ENCODE data around the gene TEKT5.
"Not testable (repeated sequence)": the region's sequence is repeated elsewhere in the genome, so short reads cannot be mapped to it uniquely, and the experiment has no call there.

Gene TEKT5

DNA sequence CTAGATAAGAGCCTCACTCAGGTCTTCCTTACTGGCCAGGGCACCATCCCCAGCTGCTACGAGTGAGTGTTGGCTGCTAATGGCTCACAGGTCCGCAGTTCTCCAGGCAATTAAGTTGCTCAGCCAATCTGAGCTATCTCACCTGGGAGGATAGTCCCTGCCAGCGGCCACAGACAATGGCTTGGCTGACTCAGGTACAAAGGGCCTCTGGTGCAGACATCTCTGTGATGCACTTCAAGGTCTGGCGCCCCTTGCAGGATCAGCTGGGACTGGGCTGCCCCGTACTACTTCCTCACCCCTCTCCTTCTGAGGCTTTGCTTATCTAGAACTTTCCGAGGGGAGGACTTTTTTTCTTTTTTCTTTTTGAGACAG is 65.2 kb downstream of the TEKT5 start:
- no peak for DNase-seq

DNA sequence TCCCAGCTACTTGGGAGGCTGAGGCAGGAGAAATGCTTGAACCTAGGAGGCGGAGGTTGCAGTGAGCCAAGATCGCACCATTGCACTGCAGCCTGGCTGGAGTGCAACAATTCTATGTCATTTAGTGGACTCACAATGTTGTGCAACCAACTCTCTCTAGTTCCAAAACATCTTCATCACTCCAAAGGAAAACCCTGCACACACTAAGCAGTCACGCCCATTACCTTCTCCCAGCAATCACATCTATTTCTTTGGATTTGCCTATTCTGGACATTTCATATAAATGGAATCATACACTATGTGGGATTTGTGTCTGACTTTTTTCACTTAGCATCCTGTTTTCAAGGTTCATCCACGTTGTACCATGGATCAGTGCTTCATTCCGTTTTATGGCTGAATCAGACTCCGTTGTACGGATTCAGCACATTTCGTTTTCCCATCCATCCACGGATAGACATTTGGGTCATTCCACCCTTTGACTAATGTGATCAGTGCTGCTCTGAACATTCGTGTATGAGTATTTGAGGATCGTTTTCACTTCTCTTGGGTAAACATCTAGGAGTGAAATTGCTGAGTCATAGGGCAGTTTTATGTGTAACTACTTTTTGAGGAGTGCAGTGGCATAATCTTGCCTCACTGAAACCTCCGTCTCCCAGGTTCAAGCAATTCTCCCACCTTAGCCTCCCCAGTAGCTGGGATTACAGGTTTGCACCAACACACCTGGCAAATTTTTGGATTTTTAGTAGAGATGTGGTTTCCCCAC is 69.0 kb downstream of the TEKT5 start:
- no peak for DNase-seq

DNA sequence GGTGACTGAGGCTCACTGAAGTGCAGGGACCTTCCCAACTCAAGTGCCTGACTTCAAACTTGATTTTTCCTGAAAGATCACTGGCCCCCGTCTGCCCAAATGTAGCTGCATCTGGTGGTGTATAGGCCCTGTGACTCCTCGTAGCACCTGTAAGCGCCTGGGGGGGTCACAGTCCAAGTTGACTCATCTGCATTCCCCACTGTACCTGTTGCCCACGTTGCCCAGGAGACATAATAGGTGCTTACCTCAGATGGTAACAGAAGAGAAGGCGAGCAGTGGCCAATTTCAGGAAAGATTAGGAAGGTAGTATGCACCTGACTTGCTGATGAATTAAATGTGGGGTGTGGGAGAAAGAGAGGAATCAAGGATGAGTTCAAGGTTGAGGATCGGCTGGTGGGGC is 70.2 kb downstream of the TEKT5 start:
- DNase-seq, result no peak

- no peak for DNase-seq
Measured at GRCh38 chr16:10623059-10623458, 71.7 kb downstream of the TEKT5 start.

DNA sequence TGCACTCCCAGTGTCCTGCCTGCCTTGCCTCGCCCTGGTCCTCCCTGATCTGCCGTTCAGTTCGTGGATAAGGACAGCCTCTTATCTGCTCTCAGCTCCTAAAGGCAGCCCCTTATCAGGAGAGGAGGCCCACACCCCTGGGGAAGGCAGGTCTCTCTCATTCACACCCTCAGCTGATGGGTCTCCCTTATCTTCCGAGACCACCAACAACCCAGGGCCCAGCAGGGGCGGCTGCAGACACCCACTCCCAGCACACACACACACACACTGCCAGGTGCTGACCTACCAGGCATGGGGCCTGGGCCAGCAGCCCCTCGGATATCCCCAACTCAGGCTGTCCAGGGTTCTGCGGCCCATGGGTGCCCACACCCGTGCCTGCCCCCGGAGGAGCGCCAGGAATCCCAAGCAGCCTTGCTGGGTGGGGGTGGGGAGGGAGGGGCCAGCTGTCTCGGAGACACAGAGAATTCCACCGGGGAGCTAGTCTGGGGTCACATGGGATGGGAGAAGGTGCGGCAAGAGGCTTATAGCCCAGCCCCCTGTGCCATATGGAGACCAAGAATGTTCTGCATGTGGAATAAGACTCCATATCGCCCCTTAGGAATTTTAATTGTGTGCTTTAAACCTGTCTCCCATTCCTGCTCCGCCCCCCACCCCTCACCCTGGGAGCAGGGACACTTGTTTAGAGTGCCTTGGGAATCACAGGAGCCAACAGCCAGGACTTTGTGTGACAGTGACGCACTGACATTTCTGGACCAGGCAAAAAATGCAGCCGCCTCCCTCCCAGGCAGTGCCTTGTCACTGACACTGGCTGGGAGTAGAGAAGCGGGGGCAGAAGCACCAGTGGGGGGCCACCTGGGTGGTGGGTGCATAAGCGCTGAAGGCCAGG is 72.5 kb downstream of the TEKT5 start:
- DNase-seq, result no peak

DNA sequence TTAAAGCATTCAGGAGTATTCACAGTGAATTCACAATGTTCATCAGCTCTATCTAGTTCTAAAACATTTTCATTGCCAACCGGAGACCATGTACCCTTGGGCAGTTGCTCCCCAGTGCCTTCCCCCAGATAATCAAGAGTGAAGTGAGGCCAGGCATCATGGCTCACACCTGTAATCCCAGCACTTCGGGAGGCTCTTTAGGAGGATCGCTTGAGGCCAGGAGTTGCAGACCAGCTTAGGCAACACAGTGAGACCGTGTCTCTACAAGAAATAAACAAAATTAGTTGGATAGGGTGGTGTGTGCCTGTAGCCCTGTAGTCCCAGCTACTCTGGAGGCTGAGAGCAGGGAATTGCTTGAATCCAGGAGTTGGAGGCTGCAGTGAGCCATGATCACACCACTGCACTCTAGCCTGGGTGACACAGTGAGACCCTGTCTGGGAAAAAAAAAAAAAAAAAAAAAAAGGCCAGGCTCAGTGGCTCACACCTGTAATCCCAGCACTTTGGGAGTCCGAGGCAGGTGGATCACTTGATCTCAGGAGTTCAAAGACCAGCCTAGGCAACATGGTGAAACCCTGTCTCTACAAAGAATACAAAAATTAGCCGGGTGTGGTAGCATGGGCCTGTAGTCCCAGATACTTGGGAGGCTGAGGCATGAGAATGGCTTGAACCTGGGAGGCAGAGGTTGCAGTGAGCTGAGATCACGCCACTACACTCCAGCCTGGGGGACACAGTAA is 73.3 kb downstream of the TEKT5 start:
- not testable (repeated sequence) for DNase-seq

GRCh38 chr16:10620120-10620519 is 74.6 kb downstream of the TEKT5 start:
- no peak for DNase-seq

GRCh38 chr16:10619271-10619849 is 75.4 kb downstream of the TEKT5 start:
- peak; percentile 6 for DNase-seq

- DNase-seq, result no peak
Measured at GRCh38 chr16:10618710-10619209, 76.0 kb downstream of the TEKT5 start.

DNA sequence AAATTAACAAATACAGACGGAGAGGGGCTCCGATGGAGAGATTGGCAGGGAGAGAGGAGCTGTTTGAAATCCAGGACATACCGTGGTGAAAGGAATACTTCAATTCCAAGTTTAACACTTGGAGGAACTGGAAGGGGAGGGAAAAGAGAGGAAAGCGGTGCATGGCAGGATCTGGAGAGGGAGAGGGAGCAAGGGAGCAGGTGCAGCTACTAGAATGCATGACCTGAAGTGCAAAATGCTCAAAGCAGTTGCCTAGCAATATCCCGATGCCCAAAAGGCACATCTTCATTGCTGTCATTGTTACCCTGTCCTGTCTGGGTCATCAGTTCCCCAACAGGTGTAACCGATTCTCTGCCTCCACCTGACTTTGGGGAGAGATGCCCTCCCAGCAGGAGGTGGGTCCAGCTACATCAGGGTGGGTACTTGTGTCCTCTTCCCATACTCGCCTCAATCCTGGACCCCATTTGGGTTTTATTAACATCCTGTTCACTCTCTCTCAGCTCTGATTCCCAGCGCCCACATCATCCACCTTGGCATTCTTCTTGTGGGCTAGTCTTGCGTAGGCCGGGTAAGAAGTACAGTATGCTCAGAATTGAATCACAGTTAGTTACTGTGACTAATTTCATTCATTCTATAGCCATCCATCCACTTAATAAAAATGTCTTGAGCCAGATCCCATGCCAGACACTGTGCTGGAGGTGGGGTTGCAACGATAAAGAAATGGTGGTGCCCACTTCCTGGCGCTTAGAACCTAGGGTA is 76.9 kb downstream of the TEKT5 start:
- no peak for DNase-seq

DNA sequence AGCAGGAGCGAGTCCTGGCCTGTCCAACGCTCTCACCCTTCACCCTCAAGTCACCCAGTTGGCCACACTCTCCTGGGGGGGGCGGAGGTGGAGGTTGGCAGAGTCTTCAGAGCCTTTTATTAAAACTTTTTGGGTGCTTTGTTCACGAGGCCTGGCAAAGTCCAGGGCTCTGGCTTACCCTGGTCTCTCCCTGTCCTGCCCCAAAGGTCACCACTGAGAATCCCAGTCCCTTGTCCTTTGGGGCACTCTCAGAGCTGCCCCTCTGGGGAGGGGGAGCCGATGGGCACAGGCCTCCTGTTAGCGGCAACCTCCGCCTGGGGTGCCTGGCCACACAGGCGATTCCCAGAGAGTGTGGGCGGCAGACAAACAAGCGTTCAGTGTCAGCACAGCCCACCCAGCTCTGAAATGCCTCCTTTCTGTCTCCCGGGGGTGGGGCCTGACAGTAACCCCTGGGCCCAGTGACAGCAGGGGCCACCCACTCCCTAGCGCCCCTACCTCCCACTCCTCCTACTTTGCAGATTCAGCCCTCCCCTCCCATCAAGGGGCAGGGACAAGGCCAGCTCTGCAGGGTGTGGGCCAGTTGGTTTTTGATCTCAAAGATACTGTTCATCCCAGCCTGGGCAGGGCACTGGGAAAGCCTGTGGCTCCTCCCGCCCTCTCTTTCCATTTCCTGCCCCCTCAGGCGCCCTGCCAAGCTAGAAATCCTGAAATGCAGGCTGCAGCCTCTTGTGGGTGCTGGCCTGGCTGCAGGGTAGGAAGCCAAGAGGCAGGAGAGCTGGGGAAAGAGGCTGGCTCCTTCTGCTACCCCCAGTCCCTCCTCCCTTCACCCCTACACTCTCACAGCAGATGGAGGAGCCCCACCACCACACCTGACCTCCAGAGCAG is 77.7 kb downstream of the TEKT5 start:
- DNase-seq, result no peak

GRCh38 chr16:10616419-10616755 is 78.3 kb downstream of the TEKT5 start:
- DNase-seq, result no peak

GRCh38 chr16:10614685-10615084 is 80.0 kb downstream of the TEKT5 start:
- DNase-seq, result no peak

DNA sequence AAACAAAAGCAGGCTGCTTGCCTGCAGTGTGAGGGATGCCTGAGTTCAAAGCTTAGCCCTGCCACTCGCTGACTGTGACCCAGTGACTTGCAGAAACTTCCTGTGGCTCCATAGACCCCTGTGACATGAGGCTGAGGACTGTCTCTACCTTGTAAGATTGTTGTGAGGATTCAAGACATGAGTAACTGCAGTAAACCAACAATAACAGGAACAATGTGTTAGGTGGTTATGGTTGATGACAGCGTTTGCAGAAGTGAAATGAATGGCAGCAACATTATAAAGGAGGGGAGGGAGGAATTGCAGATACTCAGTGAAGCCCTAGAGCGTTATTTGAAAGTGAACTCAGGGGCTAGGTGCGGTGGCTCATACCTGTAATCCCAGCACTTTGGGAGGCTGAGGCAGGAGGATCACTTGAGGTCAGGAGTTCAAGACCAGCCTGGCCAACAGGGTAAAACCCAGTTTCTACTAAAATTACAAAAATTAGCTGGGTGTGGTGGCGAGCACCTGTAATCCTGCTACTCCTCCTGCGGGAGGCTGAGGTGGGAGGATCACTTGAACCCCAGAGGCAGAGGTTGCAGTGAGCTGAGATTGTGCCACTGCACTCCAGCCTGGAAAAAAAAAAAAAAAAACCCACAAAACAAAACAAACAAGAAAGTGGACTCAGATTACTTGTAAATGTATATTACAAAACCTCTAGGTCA is 80.8 kb downstream of the TEKT5 start:
- DNase-seq, result no peak

GRCh38 chr16:10612649-10613179 is 82.0 kb downstream of the TEKT5 start:
- DNase-seq, result no peak

- no peak for DNase-seq
Measured at GRCh38 chr16:10611825-10612342, 82.8 kb downstream of the TEKT5 start.

GRCh38 chr16:10610499-10611184 is 84.1 kb downstream of the TEKT5 start:
- no peak for DNase-seq

GRCh38 chr16:10609402-10609774 is 85.3 kb downstream of the TEKT5 start:
- DNase-seq, result no peak

DNA sequence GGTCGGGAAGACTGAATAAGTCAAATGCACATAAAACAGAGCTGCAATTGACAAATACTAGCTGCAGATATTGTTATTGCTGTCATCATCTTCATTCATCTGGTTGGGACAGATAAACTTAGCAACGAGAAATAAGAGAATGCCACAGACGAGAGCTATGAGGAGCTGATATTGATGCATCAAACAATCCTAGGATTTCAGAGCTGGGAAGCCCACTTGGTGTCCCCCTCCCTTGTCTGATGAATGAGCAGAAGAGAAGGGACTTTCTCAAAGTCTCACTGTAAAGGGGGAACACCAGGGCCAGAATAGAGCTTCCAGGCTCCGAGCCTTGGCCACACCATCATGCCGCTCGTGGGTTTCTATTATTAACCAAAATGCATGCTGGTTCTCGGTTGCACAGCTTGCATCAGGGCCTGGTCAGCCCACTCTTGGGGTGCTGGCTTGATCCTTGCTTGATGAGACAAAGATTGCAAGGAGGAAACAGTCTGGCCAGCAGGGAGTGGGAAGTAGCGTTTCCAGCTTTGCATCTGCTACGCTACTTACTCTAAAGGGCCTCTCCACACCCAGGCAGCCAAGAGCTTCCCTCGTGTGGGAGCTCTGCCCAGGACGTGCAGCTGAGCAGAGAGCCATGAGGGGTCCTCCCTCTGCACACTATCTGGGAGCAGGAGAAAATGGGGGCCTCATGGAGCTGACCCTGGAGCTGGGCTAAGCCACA is 85.9 kb downstream of the TEKT5 start:
- no peak for DNase-seq
